Activated CD4-positive, alpha-beta T cell treated with anti-CD3 and anti-CD28 coated beads for 1 hour (primary cell): ENCODE results near the gene CHAF1A.

Source experiments
- DNase-seq: peaks from one replicate; pipeline ENCODE4 v3.0.0-alpha.2; 2020

The CHAF1A gene, protein sequence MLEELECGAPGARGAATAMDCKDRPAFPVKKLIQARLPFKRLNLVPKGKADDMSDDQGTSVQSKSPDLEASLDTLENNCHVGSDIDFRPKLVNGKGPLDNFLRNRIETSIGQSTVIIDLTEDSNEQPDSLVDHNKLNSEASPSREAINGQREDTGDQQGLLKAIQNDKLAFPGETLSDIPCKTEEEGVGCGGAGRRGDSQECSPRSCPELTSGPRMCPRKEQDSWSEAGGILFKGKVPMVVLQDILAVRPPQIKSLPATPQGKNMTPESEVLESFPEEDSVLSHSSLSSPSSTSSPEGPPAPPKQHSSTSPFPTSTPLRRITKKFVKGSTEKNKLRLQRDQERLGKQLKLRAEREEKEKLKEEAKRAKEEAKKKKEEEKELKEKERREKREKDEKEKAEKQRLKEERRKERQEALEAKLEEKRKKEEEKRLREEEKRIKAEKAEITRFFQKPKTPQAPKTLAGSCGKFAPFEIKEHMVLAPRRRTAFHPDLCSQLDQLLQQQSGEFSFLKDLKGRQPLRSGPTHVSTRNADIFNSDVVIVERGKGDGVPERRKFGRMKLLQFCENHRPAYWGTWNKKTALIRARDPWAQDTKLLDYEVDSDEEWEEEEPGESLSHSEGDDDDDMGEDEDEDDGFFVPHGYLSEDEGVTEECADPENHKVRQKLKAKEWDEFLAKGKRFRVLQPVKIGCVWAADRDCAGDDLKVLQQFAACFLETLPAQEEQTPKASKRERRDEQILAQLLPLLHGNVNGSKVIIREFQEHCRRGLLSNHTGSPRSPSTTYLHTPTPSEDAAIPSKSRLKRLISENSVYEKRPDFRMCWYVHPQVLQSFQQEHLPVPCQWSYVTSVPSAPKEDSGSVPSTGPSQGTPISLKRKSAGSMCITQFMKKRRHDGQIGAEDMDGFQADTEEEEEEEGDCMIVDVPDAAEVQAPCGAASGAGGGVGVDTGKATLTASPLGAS

DNA sequence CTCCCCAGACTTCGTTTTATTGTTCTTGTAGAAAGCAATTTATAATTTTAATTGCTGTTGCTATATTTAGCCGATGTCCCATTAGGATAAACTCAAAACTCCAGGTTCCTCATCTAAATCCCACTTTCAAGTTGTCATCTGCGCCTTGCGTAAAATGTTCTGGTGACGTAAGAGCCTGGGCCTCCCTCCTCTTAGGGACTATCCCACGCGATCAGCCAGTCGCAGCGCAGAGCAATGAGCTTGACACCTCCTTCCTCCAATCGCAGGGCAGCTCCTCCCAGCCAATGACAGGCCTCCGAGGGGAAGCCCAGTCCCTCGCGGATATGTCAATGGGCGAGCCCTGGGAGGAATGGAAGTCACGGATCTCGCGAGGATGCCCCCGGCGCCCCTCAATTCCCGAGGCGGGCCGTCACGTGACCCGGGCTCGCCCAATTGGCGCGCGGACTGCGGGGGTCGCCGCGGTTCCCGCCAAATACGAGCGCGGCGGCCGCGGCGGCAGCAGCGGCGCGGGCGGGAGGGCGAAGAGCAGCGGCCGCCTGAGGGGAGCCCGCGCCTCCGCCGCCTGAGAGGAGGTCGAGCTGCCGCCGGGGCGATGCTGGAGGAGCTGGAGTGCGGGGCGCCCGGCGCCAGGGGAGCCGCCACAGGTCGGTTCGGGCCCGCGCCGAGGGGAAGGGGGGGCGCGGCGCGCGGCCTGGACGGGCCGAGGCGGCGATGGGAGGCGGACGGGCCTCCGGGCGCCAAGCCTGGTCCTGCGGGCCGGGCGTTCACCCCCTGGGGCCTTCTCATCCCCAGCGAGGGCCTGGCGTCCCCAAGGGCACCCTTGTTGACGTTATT lies at the start of gene CHAF1A:
TSS of gene CHAF1A (plus strand) at position 470 of the 834 bp plus-strand sequence. CDS start at position 593, 123 bp downstream.
- peak; percentile 98 for DNase-seq

DNA sequence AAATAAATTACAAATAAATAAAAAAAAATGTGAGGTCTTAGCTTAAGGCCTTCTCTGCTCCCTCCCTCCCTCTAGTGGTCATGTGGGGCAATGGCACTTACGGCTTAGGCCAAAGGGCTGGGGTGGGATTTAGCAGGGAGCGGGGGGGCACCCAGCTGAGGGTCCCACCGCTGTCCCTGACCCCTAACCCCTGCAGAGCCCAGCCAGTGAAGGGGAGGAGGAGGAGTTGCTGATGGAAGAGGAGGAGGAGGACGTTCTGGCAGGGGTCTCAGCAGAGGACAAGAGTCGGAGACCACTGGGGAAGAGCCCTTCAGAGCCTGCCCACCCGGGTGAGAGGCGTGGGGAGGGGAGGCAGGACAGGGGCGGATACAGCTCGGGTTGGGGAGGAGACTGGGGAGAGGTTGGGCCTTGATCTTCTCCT lies 49.7 kb upstream of the CHAF1A start:
- peak; percentile 37 for DNase-seq

DNA sequence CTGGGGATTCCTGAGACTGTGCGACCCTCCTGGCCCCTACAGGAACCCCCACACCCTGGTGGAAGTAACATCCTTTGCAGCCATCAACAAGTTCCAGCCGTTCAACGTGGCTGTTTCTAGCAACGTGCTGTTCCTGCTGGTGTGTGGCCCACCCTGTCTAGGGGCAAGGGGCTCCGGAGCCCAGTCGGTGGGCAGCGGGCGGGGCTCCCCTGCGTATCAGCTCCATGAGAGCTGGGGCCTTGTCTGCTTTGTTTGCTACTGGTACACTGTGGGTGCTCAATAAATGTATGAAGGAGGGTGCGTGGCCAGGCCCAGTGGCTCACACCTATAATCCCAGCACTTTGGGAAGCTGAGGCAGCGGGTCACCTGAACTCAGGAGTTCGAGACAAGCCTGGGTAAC lies 48.2 kb upstream of the CHAF1A start:
- no peak for DNase-seq

DNA sequence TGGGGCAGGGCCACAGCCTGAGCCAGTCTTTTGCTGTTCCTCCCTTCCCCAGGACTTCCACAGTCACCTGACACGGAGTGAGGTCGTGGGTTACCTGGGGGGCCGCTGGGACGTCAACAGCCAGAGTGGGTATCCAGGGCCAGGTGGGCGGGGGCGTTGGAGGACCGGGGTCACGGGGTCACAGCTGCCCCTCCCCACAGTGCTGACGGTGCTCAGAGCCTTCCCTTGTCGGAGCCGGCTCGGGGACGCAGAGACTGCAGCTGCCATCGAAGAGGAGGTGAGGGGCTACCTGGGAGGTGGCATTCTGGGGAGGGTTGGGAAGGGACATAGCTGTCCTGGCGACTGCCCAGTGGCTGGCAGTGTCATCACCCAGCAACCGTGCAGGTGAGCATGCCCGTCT lies 47.5 kb upstream of the CHAF1A start:
- DNase-seq, result no peak

DNA sequence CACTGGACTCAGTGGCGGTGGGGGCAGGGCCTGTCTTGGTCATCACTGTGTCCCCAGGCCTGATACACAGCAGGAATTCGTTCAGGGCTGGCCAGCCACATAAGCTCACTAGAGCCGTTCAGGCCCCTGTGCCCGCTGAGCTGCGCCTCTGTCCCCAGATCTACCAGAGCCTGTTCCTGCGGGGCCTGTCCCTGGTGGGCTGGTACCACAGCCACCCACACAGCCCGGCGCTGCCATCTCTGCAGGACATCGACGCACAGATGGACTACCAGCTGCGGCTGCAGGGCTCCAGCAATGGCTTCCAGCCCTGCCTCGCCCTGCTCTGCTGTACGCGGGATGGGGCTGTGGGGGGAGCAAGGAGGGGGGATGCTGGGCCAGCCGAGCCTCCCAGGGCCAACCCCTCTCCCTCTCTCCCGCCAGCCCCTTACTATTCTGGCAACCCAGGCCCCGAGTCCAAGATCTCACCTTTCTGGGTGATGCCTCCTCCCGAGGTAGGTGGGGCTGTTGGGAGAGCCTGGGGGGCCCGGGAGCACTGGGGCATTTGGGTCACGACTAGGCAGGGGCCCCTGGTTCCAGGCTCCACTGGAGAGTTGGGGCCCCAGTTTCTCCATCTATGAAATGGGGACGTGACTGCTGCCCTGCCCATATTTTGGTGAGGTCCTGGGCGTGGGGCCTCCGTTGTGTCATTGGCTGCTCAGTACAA lies 45.2 kb upstream of the CHAF1A start:
- no peak for DNase-seq

DNA sequence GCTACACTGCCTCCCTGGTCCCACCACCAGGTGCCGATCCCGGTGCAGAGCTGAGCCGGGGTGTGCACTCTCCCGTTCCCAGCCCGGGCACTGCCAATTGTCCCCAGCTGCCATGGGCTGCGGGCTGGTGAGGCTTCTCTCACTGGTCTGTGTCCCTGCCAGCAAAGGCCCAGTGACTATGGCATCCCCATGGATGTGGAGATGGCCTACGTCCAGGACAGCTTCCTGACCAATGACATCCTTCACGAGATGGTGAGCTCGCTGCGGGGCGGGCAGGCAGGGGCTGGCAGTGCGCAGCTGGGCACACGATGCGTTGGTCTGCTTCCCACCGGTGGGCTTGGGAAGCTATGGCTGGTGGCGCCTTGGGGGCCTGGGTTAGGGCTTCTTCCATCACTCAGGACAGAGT lies 44.5 kb upstream of the CHAF1A start:
- DNase-seq, result no peak

DNA sequence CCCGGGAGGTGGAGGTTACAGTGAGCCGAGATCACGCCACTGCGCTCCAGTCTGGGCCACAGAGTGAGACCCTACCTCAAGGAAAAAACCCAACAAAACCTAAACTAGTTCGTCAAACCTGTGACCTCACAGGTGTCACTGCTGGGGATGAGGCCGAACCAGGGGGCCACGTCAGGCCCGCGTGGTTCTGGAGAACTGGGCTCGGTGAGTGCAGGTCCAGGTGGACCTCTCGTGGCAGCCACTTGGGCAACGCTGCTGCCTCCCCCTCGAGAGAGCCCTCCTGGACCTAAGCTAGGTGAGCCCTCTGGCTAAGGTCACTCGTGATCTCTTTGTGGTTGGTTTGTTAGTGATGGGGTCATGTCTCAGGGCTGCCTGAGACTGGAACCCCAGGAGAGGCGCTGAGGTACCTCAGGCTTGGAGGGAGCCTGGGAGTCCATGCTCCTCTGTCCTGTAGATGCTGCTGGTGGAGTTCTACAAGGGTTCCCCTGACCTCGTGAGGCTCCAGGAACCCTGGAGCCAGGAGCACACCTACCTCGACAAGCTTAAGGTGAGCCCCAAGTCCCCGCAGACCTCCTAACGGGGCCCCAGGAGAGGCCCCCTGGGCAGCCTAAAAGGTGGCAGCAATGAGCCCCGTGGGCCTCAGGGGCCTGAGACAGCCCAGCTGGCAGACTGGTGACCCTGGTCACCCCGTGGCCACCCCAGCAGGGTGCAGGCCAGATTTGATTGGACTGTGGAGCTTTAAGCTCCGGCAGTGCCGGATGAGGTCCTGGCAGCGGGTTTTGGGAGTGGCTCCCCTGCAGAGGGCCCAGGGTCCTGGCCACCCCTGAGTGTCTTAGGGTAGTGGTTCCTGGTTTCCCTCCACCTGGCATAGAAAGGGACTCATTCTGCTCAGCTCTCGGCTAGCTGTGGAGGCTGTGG lies 43.5 kb upstream of the CHAF1A start:
- DNase-seq, result no peak

DNA sequence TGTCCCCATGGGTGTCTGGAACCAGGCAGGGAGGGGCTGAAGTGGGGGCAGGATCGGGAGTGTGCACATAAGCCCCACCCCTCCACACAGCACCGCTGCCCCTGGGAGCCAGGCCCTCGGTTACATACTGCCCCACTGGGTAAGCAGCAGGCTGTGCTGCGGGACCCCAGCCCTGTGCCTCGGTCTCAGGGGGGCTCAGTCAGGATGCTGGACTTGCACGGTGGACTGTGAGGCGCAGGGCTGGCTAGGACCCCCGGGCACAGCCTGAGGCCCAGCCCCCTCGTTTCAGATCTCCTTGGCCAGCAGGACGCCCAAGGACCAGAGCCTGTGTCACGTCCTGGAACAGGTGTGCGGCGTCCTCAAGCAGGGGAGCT lies 42.8 kb upstream of the CHAF1A start:
- no peak for DNase-seq

DNA sequence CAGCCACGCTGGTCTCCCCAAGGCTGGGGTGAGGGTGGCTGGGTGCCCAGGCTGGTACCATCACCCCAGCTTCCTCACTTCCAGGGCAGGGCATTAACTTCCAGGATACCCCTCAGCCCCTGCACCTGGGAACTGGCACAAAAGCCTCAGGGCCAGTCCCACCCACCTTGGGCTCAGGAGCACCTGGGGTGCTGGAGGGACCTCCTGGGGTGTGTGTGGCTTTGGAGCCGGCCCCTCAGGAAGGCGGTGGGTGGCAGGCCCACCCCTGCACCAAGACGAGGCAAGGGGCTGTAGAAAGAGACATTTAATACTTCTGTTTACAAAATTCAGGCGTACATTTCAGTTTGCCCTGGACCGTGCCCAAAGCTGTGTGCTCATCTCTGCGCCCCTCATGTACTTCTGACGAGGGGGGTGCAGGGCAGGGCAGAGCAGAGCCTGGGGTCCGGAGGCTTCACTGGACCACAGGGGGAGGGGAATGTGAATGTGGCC lies 42.3 kb upstream of the CHAF1A start:
- DNase-seq, result no peak

DNA sequence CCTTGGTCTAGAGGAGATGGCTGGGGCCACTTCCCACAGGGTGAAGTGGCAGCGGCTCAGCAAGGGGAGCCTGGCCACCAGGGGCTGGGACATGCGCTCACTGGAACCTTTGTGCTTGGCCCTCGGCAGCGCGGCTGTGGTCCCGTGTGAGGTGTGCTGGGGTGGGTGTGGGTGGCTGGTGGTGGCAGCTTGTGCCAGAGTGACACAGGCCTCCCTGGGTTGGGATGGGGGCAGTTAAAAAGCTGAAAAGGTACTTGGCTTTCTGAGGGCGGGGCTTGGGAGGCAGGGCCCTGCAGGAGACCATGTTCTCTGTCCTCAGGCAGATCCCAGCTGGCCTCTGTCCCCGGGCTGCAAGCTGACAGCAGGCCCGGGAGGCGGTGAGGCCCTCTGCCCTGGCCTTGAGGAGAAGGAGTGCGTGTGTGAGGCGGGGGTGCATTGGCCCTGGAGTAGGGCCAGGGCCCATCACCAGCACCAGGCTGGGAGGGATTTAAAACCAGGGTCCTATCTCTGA lies 41.7 kb upstream of the CHAF1A start:
- DNase-seq, result no peak

DNA sequence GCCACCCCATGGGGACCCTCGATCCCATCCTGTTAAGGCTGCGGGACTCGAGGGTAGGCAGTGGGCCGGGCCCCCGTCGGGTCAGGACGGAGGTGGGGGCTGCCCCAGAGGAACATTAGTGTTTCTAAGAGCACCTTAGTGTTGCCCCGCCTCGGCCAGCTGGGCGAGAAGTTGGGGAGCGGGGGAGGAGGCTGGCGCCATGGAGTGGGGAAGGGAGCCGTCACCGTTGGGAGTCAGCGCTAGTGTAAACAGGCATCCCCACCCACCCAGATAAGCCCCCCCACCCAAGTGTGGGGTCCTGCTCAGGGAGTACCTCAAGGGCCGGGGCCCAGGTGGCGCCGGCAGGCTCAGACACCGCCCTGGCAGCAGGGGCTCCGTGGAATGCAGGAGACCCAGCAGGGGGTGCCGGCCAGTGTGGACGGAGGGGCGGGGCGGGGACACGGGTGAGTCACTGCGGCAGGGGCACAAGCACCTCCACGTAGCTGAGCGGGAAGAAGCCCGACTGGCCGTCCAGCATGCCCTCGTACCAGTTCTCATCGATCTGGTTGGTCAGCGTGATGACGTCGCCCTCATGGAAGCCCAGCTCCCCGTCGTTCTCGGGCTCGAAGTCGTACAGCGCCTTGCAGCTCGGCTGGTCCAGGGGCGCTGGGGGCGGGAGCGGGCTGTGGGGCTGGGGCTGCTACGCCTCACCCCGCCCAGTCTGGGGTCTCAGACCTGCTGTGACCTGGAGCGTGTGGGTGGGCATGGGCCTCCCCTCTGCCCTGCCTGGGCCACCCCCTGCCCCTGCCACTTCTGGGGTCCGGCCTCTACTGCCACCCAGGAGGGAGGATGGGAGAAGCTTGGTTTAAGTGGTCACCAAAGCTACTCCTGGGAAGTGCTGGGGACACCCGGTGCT lies 41.0 kb upstream of the CHAF1A start:
- no peak for DNase-seq

DNA sequence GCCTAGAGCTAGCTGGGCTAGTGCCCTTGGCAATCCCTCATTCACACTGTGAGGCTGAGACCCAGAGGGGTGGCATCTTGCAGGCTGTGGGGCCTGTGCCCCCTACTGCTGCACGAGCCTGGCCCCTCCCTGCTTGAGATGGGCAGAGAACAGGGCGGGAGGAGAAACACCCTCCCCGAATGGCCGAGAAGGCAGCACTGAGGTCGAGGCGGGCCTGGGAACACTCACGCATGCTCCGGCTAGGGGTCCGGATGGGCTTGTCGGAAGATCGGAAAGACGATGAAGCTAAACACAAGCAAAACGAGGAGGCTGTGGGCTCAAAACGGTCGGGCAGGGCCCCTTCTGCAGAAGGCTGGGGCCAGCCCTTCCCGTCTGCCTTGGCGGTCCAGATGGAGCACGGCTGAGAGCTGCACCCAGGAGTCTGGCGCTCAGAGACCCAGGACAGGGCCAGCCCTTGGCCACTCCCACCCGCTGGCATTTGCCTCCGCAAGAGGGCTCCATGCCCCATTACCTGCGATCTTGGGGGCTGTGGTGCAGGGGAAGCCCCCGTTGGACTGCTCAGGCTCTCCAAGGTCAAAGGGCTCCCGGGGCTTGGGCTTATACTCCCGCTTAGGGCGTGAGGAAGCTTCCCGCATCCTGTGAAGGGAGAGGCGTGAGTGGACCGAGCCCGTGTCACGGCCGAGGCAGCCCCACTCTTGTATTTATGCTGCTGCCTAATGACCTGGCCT lies 40.2 kb upstream of the CHAF1A start:
- no peak for DNase-seq

DNA sequence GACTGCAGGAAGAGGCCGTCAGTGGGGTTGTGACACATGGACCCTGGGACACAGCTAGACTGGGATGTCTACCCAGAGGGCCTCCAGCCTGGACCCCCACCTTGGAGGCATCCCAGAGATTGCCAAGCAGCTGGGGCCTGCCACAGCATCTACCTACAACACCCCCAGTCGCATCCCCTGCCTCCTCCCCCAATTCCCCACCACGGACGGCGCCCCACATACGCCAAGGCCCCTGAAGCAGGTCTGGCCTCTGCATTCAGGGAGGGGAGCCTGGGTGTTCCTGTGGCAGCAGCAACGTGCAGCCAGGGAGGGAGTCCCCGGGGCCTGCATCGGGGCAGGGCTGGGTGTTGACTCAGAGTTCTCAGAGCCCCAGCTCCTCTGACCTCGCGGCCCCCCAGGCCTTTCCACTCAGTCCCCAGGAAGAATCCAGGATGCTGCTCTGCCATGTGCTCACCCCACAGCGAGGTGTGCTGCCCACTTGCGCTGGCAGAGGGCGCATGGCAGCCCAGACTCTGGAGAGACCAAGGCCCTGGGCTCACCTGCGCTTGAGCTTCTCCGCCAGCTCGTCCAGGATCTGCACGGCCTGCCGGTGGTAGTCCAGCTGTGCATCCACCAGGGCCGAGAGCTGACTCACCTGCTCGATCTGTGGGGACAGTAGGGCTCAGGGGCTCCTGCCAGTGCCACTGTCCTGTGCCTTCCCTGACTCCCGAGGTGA lies 39.5 kb upstream of the CHAF1A start:
- DNase-seq, result no peak

DNA sequence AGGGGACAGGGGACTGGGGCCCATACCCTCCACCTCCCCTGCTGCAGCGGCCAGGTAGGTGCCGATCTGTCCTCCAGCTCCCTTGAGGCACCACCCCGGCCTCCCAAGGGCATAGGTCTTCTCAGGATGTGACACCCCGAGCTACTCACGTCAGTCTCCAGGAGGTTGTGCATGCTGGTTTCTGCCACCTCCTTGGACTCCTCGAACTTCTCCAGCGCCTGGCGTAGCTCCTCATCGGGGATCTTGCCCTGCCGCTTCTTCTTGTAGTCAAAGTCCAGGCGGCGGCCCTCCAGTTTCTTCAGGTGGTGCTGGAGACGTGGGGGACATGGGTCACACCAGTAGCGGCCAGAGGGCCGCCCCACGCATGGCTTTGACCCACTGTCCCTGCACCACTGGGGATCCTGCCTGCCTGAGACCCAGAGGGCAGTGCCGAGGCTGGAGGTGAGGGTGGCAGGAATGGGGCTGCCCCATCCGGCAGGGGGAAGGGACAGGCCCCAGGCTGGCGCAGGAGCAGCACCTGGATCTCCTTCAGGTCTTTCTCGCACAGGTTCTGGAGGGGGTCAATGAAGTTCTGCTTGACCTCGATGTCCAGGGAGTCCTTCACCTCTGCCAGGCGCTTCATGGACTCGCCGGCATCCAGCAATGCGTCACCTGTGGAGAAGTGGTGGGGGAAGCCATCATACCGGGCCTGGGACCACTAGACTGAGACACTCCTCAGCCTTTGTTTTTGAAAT lies 38.7 kb upstream of the CHAF1A start:
- DNase-seq, result no peak

DNA sequence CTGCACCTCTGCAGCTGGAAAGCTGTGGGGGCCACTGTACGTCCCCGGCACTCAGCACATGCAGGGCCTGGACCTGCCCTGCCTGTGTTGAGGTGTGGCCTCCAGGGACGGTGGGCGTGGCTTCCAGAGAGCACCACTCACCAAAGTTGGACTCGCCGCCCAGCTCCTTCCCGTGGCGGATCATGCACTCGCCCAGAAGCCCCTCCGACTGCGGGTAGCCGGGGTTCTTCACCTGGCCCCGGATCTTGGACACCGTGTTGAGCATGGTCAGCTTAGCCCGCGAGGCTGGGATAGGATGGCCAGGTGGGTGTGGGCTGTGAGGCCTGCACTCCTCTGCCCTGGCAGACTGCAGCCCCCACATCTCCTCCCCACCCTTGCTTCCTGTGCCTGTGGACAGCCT lies 37.1 kb upstream of the CHAF1A start:
- DNase-seq, result no peak

DNA sequence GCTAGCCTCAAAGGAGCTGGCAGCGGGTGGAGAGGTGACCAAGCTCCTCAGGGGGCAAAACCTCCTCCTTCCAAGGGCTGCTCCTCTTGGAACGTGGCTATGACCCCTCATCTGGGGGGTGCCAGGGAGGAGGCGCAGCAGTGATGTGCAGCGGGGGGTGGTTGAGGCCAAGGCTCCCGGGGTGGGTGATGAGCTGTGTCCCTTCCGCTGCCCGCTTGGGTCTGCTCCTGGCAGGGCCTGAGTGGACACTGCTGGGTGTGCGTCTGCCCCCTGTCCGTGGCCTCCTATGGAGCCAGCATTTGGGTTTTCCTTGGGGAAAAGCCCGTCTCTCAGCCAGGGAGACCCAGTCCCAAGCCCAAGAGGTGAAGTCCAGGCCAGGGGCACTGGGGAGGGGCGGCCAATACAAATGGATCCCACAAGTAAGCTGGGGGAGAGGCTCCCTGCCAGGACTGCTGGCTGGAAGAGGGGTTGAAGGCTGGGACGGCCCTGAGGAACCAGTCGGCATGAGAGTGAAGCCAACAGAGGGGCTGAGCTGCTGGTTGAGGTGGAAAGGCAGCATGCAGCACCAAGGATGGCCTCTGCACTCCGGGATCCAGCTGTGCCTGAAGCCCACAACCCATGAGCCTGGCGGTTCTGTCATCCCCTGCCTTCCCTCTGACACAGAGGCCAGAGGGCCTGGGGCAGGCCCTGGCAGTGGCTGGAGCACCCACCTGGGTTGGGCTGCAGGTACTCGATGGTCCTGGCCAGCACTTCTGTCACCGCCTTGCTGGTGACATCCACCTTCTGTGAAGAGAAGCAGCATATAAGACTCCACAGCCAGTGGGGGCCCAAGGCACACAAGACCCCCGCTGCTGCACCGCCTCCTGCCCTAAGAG lies 36.4 kb upstream of the CHAF1A start:
- DNase-seq, result no peak
